Karpas-422 (cell line): Measurements from ENCODE around the gene ZIC2. TPM values are rescaled to one million over a fixed set of nuclear protein-coding genes. Genes with fewer than 3 reads are reported as not detected.

Experiments
- DNase-seq: peaks from one replicate; pipeline ENCODE4 v3.0.0-alpha.2; 2015
- H2AFZ ChIP-seq: fragments of 200-600 bp; sonication (generic); 2 replicates; pipeline ENCODE4 v1.6.1; 2014; ENCODE audit warnings: antibody characterized with exemption, low read length, mixed read lengths
- H3K27ac ChIP-seq: fragments of 200-600 bp; sonication (generic); 2 replicates; pipeline ENCODE4 v1.5.1; 2014; ENCODE audit warnings: mild to moderate bottlenecking, low read length, moderate library complexity
- H3K27me3 ChIP-seq: fragments of 200-600 bp; sonication (generic); 2 replicates; pipeline ENCODE4 v1.6.1; 2014; ENCODE audit warnings: low read length, mixed read lengths
- H3K36me3 ChIP-seq: fragments of 200-600 bp; sonication (generic); 2 replicates; pipeline ENCODE4 v1.6.1; 2014; ENCODE audit warnings: low read length, mixed read lengths; ENCODE audit not compliant: insufficient read depth
- H3K4me1 ChIP-seq: fragments of 200-600 bp; sonication (generic); 2 replicates; pipeline ENCODE4 v1.6.1; 2014; ENCODE audit warnings: mild to moderate bottlenecking, low read length, mixed read lengths
- H3K4me2 ChIP-seq: fragments of 200-600 bp; sonication (generic); 2 replicates; pipeline ENCODE4 v1.6.1; 2014; ENCODE audit warnings: low read length, low read depth, mild to moderate bottlenecking; ENCODE audit not compliant: poor library complexity, severe bottlenecking
- H3K4me3 ChIP-seq: fragments of 200-600 bp; sonication (generic); 2 replicates; pipeline ENCODE4 v1.5.1; 2014; ENCODE audit warnings: mild to moderate bottlenecking, antibody characterized with exemption, low read length, mixed read lengths
- H3K79me2 ChIP-seq: fragments of 200-600 bp; sonication (generic); 2 replicates; pipeline ENCODE4 v1.6.1; 2014; ENCODE audit warnings: mild to moderate bottlenecking, low read length, mixed read lengths
- H3K9ac ChIP-seq: fragments of 200-600 bp; sonication (generic); 2 replicates; pipeline ENCODE4 v1.6.0; 2014; ENCODE audit warnings: low read length
- H3K9me2 ChIP-seq: fragments of 200-600 bp; sonication (generic), shearing (Covaris generic); replicated peaks from 2 replicates; pipeline ENCODE4 v1.6.0; 2014; ENCODE audit warnings: mild to moderate bottlenecking, low read length, moderate library complexity; ENCODE audit not compliant: insufficient read depth
- H3K9me3 ChIP-seq: fragments of 300-700, 200-600 bp; sonication (generic); 2 replicates; pipeline ENCODE4 v1.6.1; 2014; ENCODE audit warnings: low read length, mixed read lengths
- H4K20me1 ChIP-seq: fragments of 200-600 bp; sonication (generic); 2 replicates; pipeline ENCODE4 v1.6.1; 2014; ENCODE audit warnings: mild to moderate bottlenecking, antibody characterized with exemption, low read length, low read depth; ENCODE audit not compliant: insufficient read depth
- total RNA-seq: library from RNA; depleted of rRNA; stranded (reverse); fragments of >200 nt; shearing (Covaris generic); gene quantifications from 2 replicates; pipeline ENCODE4 v1.2.3, GENCODE V29; 2014; ENCODE audit warnings: low replicate concordance

The ZIC2 gene
- total RNA-seq, 1 experiment from 2014 or later = not detected

DNA sequence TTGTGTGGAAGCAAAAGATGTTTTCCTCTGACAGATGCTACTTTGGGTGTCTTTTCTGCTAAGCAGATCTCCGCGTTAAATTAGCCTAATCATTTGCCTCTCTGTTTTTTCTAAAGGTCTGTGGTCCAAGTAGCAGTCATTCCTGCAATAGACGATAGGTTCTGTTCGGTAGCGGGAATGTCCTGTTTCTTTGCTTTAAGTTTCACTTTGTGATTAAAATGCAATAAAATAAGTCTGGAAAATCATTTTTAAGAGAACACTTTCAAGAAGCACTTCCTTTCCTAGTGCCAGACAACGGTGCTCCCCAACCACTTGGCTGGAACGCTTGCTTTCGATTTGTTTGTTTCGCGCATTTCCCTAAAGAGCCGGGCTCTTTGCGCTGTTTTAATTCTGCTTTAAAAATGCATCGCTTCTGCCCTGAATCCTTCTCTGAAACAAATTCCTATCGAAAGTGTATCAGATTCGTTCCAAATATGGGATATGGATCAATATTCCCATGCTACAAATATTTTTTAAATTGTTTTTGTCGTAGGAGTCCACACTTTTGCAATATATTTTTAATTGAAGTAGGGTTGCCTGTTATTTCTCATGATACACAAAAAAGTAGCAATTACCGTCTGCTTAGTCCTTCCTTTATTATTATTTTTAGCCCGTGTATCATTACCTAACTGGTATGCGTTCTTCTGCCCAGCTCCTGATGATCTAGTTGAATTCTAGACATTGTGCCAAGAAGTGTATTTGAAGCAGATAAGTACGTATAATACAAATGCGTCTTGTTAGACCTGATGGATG, 14.2 kb downstream of the ZIC2 start:
- Histone ChIP-seq H3K27ac (no peak overlapping the region), H2AFZ (no peak overlapping the region), H3K9me2 (no peaks in the 10 kb centered on the region), H3K9me3 (no peaks in the 10 kb centered on the region), H3K9ac (no peak overlapping the region), H3K4me1 (peaks cover 17% of the 10 kb centered on the region), H3K27me3 (no peaks in the 10 kb centered on the region), H3K79me2 (no peaks in the 10 kb centered on the region), H3K36me3 (no peaks in the 10 kb centered on the region), H3K4me2 (no peak overlapping the region), H3K4me3 (no peak overlapping the region), H4K20me1 (no peaks in the 10 kb centered on the region)
- no peak for DNase-seq

DNA sequence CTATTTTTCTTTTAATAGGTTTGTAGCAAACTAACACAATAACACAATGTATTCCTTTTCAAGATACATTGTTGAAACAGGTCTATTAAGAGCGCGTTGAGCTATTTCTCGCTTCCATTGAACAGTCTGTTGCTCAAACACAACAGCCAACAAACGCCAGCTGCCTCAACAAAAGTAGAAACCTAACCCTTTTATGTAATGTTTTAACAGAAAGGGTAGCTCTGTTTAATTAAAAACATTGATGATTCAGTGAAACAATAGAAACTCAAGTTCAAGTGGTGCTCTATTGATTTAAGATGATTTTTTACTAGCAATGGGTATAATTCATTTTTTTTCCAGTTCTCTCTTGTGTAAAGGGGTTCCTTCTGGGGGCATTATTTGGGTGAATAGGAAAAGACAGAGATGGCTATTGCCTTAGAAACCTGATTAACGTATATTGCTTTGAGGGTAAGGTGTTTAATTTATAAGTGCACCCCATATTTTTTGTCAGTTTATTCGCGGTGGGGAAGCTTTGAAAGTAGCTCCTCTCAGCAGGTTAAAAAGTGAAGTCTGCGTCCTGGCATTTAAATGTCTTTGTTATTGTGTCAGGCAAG, 14.9 kb downstream of the ZIC2 start:
- Histone ChIP-seq H3K9ac (no peak overlapping the region), H3K36me3 (no peaks in the 10 kb centered on the region), H3K27ac (no peak overlapping the region), H3K79me2 (no peaks in the 10 kb centered on the region), H4K20me1 (no peaks in the 10 kb centered on the region), H3K9me3 (no peaks in the 10 kb centered on the region), H2AFZ (no peak overlapping the region), H3K4me1 (peaks cover 17% of the 10 kb centered on the region), H3K4me2 (no peak overlapping the region), H3K9me2 (no peaks in the 10 kb centered on the region), H3K4me3 (no peak overlapping the region), H3K27me3 (no peaks in the 10 kb centered on the region)
- DNase-seq = no peak

DNA sequence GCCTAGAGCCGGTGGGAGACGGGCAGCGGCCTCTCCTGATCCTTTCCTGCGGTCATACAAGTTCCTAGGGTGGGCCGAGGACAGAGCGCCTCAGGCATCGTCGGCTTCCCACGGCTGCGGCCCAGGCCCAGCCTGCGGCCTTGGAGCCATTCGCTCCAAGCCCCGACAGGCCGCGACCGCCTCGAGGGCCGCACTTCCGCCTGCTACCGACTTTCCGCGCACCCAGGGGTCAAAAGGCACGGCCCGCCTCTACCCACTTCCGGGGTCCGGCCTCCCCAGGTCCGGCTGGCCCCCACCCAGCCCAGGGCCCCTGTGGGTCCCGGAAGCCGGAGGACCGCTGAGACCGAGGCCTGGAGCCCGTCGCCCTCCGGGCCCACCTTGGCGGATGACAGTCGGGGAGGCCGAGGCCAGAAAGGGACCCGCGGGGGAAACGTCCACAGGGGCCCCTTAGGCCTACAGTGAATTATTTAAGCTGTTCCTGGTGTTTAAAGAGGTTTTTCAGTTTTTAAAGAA, 16.2 kb downstream of the ZIC2 start:
- Histone ChIP-seq H3K9me3 (no peaks in the 10 kb centered on the region), H3K27me3 (no peaks in the 10 kb centered on the region), H4K20me1 (no peaks in the 10 kb centered on the region), H3K4me1 (peaks cover 8% of the 10 kb centered on the region), H3K79me2 (no peaks in the 10 kb centered on the region), H2AFZ (no peak overlapping the region), H3K27ac (no peak overlapping the region), H3K4me3 (no peak overlapping the region), H3K4me2 (no peak overlapping the region), H3K36me3 (no peaks in the 10 kb centered on the region), H3K9me2 (no peaks in the 10 kb centered on the region), H3K9ac (no peak overlapping the region)
- DNase-seq = no peak

- Histone ChIP-seq H3K4me1 (peaks cover 3% of the 10 kb centered on the region), H3K9ac (no peak overlapping the region), H3K79me2 (no peaks in the 10 kb centered on the region), H3K36me3 (no peaks in the 10 kb centered on the region), H3K27ac (no peak overlapping the region), H4K20me1 (no peaks in the 10 kb centered on the region), H3K4me3 (no peak overlapping the region), H3K27me3 (no peaks in the 10 kb centered on the region), H2AFZ (no peak overlapping the region), H3K9me3 (no peaks in the 10 kb centered on the region), H3K4me2 (no peak overlapping the region), H3K9me2 (no peaks in the 10 kb centered on the region)
- DNase-seq = no peak
Measured at GRCh38 chr13:99998261-99998660, 16.7 kb downstream of the ZIC2 start.

GRCh38 chr13:100014621-100015020, 33.0 kb downstream of the ZIC2 start:
- no peak overlapping the region for H3K9ac ChIP-seq
- no peak overlapping the region for H3K4me3 ChIP-seq
- no peaks in the 10 kb centered on the region for H4K20me1 ChIP-seq
- H3K4me2 ChIP-seq = no peak overlapping the region
- H3K79me2 ChIP-seq = no peaks in the 10 kb centered on the region
- H3K36me3 ChIP-seq = no peaks in the 10 kb centered on the region
- H2AFZ ChIP-seq = no peak overlapping the region
- no peaks in the 10 kb centered on the region for H3K4me1 ChIP-seq
- no peak overlapping the region for H3K27ac ChIP-seq
- no peaks in the 10 kb centered on the region for H3K9me3 ChIP-seq
- no peaks in the 10 kb centered on the region for H3K9me2 ChIP-seq
- DNase-seq = no peak
- H3K27me3 ChIP-seq = no peaks in the 10 kb centered on the region

DNA sequence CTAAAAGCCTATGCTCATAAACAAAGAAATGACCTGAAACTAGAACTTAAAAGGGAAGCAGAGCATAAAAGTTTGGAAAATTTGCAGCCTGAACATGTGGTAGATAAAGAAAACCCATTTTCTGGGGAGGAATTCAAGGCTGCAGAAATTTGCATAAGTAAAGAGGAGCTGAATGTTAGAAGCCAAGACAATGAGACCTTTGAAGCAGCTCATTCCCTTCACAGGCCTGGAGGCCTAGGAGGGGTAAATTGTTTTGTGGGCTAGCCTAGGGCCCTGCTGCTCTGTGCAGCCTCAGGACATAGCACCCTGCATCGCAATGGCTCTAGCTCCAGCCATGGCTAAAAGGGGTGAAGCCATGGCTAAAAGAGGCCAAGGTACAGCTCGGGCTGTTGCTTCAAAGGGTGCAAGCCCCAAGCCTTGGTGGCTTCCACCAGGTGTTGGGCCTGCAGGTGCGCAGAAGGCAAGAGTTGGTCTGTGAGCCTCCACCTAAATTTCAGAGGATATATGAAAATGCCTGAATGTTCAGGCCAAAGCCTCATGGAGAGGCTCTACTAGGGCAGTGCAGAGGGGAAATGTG, 38.3 kb downstream of the ZIC2 start:
- H3K4me1 ChIP-seq = no peaks in the 10 kb centered on the region
- no peaks in the 10 kb centered on the region for H3K79me2 ChIP-seq
- no peak for DNase-seq
- no peak overlapping the region for H2AFZ ChIP-seq
- no peaks in the 10 kb centered on the region for H4K20me1 ChIP-seq
- no peaks in the 10 kb centered on the region for H3K9me2 ChIP-seq
- H3K36me3 ChIP-seq = no peaks in the 10 kb centered on the region
- no peaks in the 10 kb centered on the region for H3K9me3 ChIP-seq
- H3K4me3 ChIP-seq = no peak overlapping the region
- no peak overlapping the region for H3K4me2 ChIP-seq
- H3K27ac ChIP-seq = no peak overlapping the region
- H3K9ac ChIP-seq = no peak overlapping the region
- H3K27me3 ChIP-seq = no peaks in the 10 kb centered on the region

GRCh38 chr13:100022798-100023197, 41.2 kb downstream of the ZIC2 start:
- Histone ChIP-seq H3K79me2 (no peaks in the 10 kb centered on the region), H4K20me1 (no peaks in the 10 kb centered on the region), H3K9ac (no peak overlapping the region), H3K27me3 (no peaks in the 10 kb centered on the region), H3K4me3 (no peak overlapping the region), H3K4me2 (no peak overlapping the region), H3K4me1 (no peaks in the 10 kb centered on the region), H3K9me2 (no peaks in the 10 kb centered on the region), H3K27ac (no peak overlapping the region), H3K36me3 (no peaks in the 10 kb centered on the region), H3K9me3 (no peaks in the 10 kb centered on the region), H2AFZ (no peak overlapping the region)
- no peak for DNase-seq

DNA sequence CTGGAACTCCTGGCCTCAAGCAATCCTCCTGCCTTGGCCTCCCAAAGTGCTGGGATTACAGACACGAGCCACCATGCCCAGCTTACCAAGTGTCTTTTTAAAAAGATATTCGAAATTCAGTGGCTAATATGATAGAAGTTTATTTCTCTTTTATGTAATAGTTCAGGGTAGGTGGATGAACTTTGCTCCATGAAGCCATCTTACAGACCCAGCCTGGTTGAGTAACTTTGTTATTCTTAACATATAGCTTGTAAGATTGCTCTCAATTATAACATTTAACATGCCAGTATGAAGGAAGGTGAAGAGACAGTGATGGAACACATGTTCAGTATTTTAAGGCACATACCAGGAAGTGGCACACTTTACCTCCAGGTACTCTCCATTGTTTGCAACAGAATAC, 42.4 kb downstream of the ZIC2 start:
- DNase-seq = no peak
- H3K4me1 ChIP-seq = no peaks in the 10 kb centered on the region
- no peaks in the 10 kb centered on the region for H3K9me2 ChIP-seq
- H3K9ac ChIP-seq = no peak overlapping the region
- no peak overlapping the region for H3K4me2 ChIP-seq
- H2AFZ ChIP-seq = no peak overlapping the region
- no peaks in the 10 kb centered on the region for H4K20me1 ChIP-seq
- no peaks in the 10 kb centered on the region for H3K27me3 ChIP-seq
- no peaks in the 10 kb centered on the region for H3K79me2 ChIP-seq
- no peaks in the 10 kb centered on the region for H3K9me3 ChIP-seq
- H3K27ac ChIP-seq = no peak overlapping the region
- H3K36me3 ChIP-seq = no peaks in the 10 kb centered on the region
- H3K4me3 ChIP-seq = no peak overlapping the region
